ENCODE results near the gene IER3.

GRCh38 chr6:30725713-30726505, 18.4 kb downstream of the IER3 start:
- TF ChIP-seq CTCF (IDR thresholded peaks at IDR 0.05; ENCODE audit: control extremely low read depth in 1 of 3, insufficient read depth in 1 of 3, low read depth in 1 of 3, low read length in 3 of 3) (no peak), POLR2AphosphoS5 (IDR thresholded peaks at IDR 0.05; ENCODE audit: low read depth, low read length) (peak; percentile 96)
